ENCODE measurements around the gene ANK3.

DNA sequence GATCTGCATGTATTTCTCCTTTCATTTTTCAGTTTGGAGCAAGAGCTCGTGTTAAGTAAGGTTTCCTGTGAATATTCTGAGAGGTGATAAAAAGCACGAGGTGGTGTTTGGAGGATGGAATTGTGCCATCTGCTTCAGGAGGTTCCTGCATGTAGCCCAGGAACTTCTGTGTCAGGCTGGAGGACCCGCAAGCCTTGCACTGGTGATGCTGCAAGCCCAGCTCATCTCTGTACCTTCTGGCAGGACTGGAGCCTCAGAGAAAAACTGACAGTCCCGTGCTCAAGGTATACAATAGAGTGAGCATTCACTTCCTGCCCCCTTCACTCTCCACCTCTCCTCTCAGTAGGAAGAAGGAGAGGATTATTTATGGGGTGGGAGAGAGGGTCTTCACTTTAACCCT, 242.7 kb downstream of the ANK3 start:
- TF ChIP-seq EZH2phosphoT487 (IDR thresholded peaks at IDR 0.05; ENCODE audit: insufficient read depth, low read depth) (no peak), EZH2 (IDR thresholded peaks at IDR 0.05; ENCODE audit: insufficient read depth, poor library complexity, severe bottlenecking) (no peak)
